ENCODE data around the gene RPL5.

Gene RPL5

DNA sequence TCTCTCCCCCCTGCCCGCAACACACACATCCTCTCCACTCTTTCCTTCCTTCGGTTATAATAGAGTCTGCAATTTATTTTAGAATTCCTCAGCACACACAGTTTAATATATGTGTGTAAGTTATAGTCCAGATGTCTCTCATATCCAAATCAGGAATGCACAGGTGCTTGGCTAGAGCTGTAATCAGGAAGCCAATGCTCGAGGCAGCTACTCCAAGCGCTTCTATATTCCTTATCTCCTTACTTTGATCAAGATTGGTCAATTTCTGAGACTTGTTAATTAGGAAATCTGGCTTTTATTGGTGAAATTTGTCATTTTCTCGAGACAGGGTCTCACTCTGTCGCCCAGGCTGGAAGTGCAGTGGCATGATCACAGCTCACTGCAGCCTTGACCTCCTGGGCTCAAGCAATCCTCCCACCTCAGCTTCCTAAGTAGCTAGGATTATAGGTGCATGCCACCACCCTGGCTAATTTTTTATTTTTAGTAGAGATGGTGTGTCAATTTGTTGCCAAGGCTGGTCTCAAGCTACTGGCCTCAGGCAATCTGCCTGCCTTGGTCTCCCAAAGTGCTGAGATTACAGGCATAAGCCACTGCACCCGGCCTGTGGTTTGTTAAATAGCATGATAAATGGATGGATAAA, 27.7 kb downstream of the RPL5 start:
- no peak overlapping the region for H3K9ac ChIP-seq
- H3K4me2 ChIP-seq = no peak overlapping the region

GRCh38 chr1:92862605-92863004, 30.8 kb downstream of the RPL5 start:
- TF ChIP-seq, protein P1, sequence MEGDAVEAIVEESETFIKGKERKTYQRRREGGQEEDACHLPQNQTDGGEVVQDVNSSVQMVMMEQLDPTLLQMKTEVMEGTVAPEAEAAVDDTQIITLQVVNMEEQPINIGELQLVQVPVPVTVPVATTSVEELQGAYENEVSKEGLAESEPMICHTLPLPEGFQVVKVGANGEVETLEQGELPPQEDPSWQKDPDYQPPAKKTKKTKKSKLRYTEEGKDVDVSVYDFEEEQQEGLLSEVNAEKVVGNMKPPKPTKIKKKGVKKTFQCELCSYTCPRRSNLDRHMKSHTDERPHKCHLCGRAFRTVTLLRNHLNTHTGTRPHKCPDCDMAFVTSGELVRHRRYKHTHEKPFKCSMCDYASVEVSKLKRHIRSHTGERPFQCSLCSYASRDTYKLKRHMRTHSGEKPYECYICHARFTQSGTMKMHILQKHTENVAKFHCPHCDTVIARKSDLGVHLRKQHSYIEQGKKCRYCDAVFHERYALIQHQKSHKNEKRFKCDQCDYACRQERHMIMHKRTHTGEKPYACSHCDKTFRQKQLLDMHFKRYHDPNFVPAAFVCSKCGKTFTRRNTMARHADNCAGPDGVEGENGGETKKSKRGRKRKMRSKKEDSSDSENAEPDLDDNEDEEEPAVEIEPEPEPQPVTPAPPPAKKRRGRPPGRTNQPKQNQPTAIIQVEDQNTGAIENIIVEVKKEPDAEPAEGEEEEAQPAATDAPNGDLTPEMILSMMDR (conservative IDR thresholded peaks at IDR 0.05; ENCODE audit: low read depth, low read length) = no peak
- H3K36me3 ChIP-seq (ENCODE audit: insufficient read depth) = no peaks in the 10 kb centered on the region
- H3K4me1 ChIP-seq (ENCODE audit: low read depth, poor library complexity, severe bottlenecking) = peaks cover 7% of the 10 kb centered on the region
- H3K4me3 ChIP-seq (IDR thresholded peaks at IDR 0.05; ENCODE audit: insufficient read depth, low read depth, low read length) = no peak overlapping the region
- no peak overlapping the region for H3K4me2 ChIP-seq
- H3K79me2 ChIP-seq (ENCODE audit: insufficient read depth, low read depth) = no peaks in the 10 kb centered on the region
- H3K9ac ChIP-seq = no peak overlapping the region
- H4K20me1 ChIP-seq (ENCODE audit: insufficient read depth) = no peaks in the 10 kb centered on the region
- H2AFZ ChIP-seq (ENCODE audit: low read depth) = no peak overlapping the region
- H3K27ac ChIP-seq = no peak overlapping the region
- no peaks in the 10 kb centered on the region for H3K27me3 ChIP-seq (ENCODE audit: insufficient read depth, low read depth)

More for the DNA sequence above, 27.7 kb downstream of the RPL5 start:
- peaks cover 12% of the 10 kb centered on the region for H3K4me1 ChIP-seq (ENCODE audit: low read depth, poor library complexity, severe bottlenecking)
- H2AFZ ChIP-seq (ENCODE audit: low read depth) = no peak overlapping the region
- no peak overlapping the region for H3K27ac ChIP-seq
- TF ChIP-seq, protein P1 (conservative IDR thresholded peaks at IDR 0.05; ENCODE audit: low read depth, low read length) = no peak
- H3K4me3 ChIP-seq (IDR thresholded peaks at IDR 0.05; ENCODE audit: insufficient read depth, low read depth, low read length) = no peak overlapping the region
- no peaks in the 10 kb centered on the region for H3K36me3 ChIP-seq (ENCODE audit: insufficient read depth)
- no peaks in the 10 kb centered on the region for H4K20me1 ChIP-seq (ENCODE audit: insufficient read depth)
- no peaks in the 10 kb centered on the region for H3K27me3 ChIP-seq (ENCODE audit: insufficient read depth, low read depth)
- H3K79me2 ChIP-seq (ENCODE audit: insufficient read depth, low read depth) = no peaks in the 10 kb centered on the region

DNA sequence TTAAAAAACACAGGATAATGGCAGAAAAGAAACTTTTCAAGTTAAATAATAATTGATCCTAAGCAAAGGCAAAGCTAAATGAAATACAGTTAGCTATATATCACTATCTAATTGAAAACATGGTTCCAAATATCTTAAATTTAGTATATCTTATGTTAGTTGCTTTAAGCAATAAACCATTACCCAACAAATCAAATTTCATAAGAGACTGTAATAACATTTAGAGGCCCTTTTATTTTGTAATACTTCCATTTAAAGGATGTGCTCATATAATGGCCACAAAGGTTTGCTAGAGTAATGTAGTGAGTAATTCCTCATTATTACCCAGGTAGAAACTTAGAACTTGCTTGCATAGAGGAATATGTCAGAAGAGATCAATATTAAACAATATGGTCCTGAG, 32.3 kb downstream of the RPL5 start:
- TF ChIP-seq, protein P1 (conservative IDR thresholded peaks at IDR 0.05; ENCODE audit: low read depth, low read length) = no peak
- Histone ChIP-seq H2AFZ (ENCODE audit: low read depth) (no peak overlapping the region), H4K20me1 (ENCODE audit: insufficient read depth) (no peaks in the 10 kb centered on the region), H3K4me3 (IDR thresholded peaks at IDR 0.05; ENCODE audit: insufficient read depth, low read depth, low read length) (no peak overlapping the region), H3K79me2 (ENCODE audit: insufficient read depth, low read depth) (no peaks in the 10 kb centered on the region), H3K36me3 (ENCODE audit: insufficient read depth) (no peaks in the 10 kb centered on the region), H3K27me3 (ENCODE audit: insufficient read depth, low read depth) (no peaks in the 10 kb centered on the region), H3K9ac (no peak overlapping the region), H3K4me1 (ENCODE audit: low read depth, poor library complexity, severe bottlenecking) (no peaks in the 10 kb centered on the region), H3K27ac (no peak overlapping the region), H3K4me2 (no peak overlapping the region)

GRCh38 chr1:92870591-92870990, 38.8 kb downstream of the RPL5 start:
- H3K9ac ChIP-seq = no peak overlapping the region
- H3K79me2 ChIP-seq (ENCODE audit: insufficient read depth, low read depth) = no peaks in the 10 kb centered on the region
- TF ChIP-seq, protein P1 (conservative IDR thresholded peaks at IDR 0.05; ENCODE audit: low read depth, low read length) = no peak
- no peak overlapping the region for H3K4me3 ChIP-seq (IDR thresholded peaks at IDR 0.05; ENCODE audit: insufficient read depth, low read depth, low read length)
- no peak overlapping the region for H2AFZ ChIP-seq (ENCODE audit: low read depth)
- H4K20me1 ChIP-seq (ENCODE audit: insufficient read depth) = no peaks in the 10 kb centered on the region
- no peaks in the 10 kb centered on the region for H3K36me3 ChIP-seq (ENCODE audit: insufficient read depth)
- no peaks in the 10 kb centered on the region for H3K27me3 ChIP-seq (ENCODE audit: insufficient read depth, low read depth)
- H3K4me2 ChIP-seq = no peak overlapping the region
- H3K27ac ChIP-seq = no peak overlapping the region
- no peaks in the 10 kb centered on the region for H3K4me1 ChIP-seq (ENCODE audit: low read depth, poor library complexity, severe bottlenecking)
